ENCODE results near the gene TMEM178A.

TMEM178A gene

DNA sequence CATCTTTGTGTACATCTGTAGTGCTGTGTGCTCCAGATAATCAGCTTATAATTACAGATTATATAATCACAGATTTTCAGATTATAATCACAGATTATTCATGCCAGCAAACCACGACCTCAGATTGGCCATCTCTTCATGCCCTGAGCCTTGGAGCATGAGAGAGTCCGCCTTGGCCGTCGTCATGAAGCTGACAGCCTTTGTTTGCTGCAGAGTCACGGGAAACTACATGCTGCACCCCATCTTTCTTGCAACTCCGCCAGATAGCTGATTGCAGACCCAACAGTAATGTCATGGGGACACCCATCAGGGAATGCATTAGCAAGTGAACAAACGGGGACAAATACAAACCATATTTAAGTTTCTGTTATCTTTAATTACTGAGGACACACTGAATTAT is 7.3 kb downstream of the TMEM178A start:
- in situ Hi-C loops (cut with HindIII; ENCODE audit: low sequenced_read_pairs), result no loop called here

DNA sequence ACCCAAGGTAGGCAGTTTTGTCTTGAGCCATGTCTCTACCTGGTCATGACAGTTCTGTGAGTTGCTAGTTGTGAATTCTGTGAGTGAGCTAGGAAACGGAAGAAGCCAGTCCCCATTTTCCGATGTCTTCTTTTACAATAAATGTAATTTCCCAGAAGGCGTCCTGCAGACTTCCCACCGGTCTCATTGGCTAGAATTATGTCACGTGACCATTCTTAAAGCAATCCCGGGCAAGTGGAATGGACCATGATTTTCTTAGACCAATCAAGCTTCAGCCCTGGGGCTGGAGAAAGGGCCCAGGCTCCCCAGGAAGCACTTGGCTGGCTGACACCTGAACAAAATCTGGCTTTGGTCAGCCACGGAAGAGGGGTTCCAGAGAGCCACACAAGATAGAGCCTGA is 10.6 kb downstream of the TMEM178A start:
- in situ Hi-C loops (cut with HindIII; ENCODE audit: low sequenced_read_pairs), result no loop called here

DNA sequence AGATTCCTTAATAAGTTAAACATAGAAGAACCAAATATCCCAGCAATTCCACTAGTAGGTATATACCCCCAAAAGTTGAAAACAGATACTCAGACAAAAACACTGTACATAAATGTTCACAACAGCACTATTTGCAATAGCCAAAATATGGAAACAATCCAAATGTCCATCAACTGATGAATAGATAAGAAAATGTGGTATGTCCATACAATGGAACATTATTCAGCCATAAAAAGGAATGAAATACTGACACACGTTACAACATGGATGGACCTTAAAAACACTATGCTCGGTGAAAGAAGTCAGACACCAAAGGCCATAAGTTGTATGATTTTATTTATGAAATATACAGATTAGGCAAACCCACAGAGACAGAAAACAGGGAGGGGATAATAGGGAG is 12.5 kb downstream of the TMEM178A start:
- in situ Hi-C loops (cut with HindIII; ENCODE audit: low sequenced_read_pairs), result no loop called here

DNA sequence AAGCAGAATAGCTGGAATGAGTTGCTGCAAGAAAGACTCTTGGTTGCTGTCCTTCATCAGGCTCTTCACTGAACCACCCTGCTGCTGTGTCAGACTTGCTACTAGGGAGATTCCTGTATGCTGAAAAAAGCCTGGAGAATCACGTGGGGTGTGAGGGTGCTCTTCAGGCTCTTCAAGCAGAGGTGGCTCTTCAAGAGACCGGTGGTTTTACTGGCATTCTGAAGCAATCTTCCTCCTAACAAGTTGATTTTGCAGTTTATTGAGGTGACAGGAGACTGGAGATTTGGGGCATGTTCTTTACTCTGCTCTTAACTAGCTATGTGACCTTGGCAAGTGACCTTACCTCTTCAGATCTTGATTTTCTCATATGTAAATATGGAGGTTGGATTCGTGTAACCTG is 14.1 kb downstream of the TMEM178A start:
- in situ Hi-C loops (cut with HindIII; ENCODE audit: low sequenced_read_pairs), result no loop called here

DNA sequence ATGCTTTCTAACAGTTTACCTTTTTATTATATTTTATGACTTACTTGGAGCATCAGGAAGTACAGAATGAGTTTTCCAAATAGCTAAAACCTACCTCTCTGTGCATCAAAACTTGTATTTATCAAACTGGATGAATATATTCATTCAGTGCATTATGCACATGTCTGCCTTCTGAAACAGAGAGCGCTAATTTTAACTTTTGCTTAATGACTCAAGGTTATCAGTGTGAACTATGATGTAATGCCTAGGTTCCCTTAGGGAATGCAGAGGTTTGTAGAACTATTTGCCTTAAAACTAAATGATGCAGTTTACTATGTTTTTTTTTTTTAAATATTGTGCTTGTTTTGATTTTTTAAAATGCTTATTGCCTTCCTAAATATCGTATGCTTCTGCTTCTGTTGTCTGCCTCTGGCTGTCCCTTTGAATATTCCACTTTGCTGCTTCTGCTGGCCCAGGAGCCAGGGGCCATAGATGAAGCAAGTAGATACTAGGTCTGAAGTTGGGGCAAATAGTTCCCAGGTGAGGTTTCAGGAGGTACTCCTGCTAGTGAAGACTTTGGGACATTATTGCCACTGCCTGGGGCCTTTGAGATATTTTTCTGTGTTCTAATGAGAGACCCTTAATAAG is 16.5 kb downstream of the TMEM178A start:
- in situ Hi-C loops (cut with HindIII; ENCODE audit: low sequenced_read_pairs), result no loop called here

DNA sequence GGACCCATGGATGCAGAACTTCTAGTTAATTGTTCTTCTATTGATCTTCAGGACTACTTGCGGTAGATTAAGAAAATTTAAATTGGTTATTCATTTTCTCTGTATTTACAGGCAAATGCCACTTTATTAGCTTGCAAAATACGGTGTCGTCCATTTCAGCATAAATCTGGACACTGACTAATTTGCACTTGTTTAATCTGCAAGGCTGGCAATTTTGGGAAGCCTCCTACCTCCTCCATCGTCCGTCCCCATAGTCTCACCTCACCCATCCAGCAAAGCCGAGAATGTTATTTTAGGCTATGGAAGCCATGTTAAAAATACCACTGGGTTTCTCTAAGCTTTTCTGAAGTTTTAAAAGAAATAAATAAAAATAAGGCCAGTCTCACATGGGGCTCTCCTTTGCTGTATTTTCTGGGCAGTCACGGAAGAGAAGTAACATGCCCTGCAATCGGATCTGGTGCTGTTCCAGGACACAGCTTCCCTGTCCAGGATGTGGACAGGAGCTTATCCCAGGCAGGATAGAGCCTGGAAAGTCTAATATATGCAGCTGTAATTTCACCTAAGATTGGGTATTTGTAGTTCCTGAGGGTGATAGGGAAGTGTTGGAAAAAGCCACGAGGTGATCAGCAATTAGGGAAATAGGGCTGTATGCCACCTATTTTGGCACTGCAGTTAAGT is 17.4 kb downstream of the TMEM178A start:
- in situ Hi-C loops (cut with HindIII; ENCODE audit: low sequenced_read_pairs), result no loop called here

DNA sequence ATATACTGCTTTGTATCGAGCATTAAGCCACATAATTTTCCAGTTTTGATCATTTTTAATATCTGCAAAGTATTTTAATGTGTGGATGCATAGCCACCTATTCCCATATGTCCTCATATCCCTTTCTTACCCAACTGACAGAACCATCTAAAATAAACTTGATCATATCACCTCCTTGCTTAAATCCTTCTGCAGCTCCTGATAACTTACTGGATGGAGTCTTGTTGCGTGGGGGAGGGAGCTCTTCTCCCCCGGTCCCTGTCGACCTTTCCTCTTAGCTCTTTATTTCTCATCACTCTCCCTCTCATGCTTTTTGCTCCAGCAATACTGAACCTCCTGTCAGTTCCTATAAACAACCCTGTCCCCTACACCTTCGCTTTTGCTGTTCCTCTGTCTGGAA is 18.7 kb downstream of the TMEM178A start:
- in situ Hi-C loops (cut with HindIII; ENCODE audit: low sequenced_read_pairs), result no loop called here

DNA sequence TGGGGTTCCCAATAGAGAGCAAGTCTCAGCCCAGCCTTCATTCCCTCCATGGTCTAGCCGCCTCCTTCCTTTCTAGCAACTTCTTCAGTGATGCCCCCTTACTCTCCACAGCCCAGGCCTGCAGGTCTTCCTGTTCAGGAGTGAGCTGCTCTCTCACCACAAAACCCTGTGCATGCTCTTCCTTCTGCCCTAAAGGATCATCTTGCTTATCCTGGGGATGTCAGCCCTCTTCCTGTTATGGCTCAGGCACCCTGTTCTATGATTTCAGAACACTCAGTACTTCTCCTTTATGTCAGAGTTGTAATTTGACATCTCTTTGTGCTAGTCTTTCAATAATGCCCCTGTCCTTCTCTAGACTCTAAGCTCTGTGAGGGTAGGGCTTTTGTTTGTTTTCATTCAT is 19.4 kb downstream of the TMEM178A start:
- in situ Hi-C loops (cut with HindIII; ENCODE audit: low sequenced_read_pairs), result no loop called here

DNA sequence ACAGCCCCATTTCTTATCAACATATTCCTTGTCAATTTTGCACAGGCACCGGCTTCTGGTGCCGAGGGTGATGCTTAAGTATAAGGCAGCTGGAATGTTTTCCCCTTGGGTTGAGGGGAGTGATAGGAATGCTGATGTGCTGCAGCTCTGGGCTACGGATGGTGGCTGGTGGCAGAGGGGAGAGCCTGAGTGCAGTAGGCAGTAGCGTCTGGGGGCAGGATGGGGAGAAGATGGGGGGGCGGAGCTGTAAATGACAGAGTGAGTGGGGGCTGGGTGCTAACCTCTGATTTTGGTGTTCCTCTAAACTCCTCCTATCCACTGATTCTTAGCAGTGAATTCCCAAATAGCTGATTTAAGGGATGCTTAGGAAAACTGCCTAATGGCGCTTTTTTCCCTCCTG is 20.7 kb downstream of the TMEM178A start:
- in situ Hi-C loops (cut with HindIII; ENCODE audit: low sequenced_read_pairs), result no loop called here

DNA sequence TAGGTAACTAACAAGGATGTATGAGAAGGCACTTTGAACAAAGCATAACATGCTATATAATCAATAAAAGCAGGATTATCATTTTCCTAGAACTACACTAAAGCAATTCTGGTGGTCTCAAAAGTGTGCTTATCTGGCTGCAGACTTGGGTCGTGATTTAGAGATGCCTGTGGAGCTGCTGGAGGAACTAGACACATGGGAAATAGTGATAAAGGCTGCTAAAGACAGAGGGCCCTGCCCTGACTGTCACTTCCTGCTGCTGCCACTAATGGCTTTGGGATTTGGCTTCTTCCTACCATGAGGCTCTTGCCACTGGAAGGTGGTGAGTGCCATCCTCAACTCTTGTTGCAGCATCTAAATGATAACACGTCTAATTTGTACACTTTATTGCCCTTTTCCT is 22.5 kb downstream of the TMEM178A start:
- in situ Hi-C loops (cut with HindIII; ENCODE audit: low sequenced_read_pairs), result no loop called here

DNA sequence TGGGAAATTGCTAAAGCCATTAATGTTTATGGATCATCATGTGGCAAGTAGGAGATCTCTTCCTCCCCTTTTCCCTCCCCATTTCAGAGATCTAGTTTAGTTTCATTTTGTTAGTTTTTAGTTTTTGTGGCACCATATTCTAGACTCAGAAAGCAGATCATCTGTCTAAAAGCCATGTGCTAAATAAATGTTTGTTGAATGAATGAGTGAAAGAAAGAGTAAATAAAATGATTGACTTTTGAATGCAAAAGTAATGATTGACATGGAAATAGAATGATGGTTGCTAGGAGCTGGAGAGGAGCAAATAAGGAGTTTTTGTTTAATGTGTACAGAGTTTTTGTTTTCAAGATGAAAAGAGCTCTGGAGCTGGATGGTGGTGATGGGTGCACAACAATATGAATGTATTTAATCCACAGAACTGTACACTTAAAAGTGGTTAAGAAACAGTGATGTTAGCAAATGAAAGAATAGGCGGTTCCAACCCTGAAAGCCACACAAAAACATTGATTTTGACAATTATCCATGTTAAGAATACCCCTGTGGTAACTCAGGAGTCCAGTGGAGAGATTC is 23.6 kb downstream of the TMEM178A start:
- in situ Hi-C loops (cut with HindIII; ENCODE audit: low sequenced_read_pairs), result no loop called here

DNA sequence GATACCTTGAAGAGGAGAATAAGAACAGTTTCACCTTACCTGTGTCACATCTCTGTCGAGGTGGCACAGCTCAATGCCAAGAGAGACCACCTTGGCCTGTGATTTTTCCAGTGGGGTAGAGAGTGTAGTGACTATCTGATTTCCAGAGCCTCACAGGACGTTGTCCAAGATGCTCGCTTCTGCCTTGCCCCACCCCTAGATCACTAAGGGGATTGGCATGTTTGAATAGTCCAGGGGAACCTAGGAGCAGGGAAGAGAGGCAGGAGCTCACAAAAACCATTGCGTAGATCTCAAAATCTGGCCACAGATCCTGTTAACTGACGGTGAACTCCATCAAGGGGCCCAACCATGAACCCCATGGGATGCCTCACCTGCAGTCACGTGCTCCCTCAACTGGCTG is 24.2 kb downstream of the TMEM178A start:
- in situ Hi-C loops (cut with HindIII; ENCODE audit: low sequenced_read_pairs), result no loop called here

DNA sequence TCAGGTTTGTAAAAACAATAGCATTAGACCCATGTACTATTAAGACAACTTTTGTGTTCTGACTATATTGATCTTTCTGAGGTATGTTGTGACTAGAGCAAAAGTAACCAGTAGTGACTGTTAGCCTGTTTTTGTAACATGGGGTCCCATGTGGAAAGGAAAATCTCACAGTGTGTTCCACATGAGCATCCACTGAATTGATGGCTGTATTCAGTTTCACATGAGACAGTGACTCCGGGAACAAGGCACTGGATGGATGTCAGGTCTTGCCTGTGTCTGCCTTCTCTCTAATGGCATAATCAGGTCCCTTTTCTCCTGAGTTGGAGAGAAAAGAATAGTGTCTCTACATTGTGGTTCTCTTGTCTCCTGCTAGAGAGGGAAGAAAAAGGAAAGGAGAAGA is 27.5 kb downstream of the TMEM178A start:
- in situ Hi-C loops (cut with HindIII; ENCODE audit: low sequenced_read_pairs), result no loop called here

DNA sequence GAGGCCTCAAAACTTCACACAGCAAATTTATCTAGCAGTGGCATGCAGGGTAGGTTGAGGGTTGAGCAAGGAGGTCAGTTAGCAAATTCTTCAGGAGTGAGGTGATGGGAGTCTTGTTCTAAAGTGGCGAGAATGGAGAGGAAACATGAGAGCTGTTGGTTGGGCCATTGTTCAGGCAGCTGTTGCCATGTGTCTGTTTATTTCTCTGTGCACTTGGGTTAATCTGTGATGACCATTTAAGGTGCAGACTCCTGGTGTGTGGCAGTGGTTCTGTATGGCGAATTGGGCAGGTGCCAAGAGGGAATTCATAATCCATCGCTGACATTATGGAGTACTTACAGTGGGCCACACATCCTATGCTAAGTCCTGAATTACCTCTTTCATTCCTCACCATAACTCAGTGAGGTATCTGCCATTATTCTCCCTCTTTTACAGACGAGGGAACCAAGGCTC is 30.4 kb downstream of the TMEM178A start:
- in situ Hi-C loops (cut with HindIII; ENCODE audit: low sequenced_read_pairs), result no loop called here

DNA sequence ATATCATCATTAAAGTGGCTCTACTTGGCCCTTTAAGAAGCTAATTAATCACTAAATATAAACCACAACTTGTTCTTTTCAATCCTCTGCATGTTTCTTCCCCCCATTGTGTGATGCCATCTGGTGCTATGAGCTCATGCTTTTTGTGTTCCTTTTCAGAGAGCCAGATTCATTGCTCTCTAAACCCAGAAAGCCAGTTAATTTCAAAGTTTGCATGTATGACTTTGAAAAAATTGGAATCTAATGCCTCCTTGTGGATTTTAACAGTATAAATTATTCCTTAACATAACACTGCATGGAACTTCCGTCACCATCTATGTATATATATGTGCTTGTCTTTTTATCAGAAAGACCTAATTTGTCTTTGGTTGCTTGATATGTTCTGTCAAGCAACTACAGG is 31.1 kb downstream of the TMEM178A start:
- in situ Hi-C loops (cut with HindIII; ENCODE audit: low sequenced_read_pairs), result no loop called here

DNA sequence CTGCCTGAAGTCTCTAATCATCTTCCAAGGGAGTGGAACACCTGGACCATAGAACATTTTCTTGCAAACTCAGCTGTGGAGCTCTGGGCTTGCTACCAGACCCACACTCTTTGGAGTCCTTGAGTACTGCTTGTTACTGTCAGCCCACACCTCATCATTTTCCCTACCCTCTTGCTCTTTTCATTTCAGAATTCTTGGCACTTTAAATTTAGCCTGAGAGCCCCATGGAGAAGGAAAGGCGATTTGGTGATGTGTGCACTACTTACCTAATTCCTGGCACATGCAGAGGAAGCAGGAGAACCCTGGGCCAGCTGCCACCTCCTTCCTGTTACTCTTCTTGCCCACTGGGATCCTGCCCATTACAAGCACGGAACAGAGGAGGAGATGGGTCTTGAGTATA is 31.7 kb downstream of the TMEM178A start:
- in situ Hi-C loops (cut with HindIII; ENCODE audit: low sequenced_read_pairs), result no loop called here

DNA sequence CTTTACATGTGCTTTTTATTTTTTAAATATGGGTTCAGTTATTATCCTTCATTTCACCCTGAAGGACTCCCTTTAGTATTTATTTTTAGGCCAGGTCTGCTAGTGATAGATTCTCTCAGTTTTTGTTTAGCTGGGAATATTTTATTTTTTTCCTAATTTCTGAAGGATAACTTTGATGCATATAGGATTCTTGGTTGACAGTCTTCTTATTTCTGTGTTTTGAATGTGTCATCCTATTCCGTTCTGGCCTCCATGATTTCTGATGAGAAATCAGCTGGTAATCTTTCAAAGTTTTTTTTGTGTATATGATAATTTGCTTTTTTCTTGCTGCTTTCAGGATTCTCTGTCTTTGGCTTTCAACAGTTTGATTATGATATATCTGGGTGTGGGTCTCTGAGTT is 35.4 kb downstream of the TMEM178A start:
- in situ Hi-C loops (cut with HindIII; ENCODE audit: low sequenced_read_pairs), result no loop called here

DNA sequence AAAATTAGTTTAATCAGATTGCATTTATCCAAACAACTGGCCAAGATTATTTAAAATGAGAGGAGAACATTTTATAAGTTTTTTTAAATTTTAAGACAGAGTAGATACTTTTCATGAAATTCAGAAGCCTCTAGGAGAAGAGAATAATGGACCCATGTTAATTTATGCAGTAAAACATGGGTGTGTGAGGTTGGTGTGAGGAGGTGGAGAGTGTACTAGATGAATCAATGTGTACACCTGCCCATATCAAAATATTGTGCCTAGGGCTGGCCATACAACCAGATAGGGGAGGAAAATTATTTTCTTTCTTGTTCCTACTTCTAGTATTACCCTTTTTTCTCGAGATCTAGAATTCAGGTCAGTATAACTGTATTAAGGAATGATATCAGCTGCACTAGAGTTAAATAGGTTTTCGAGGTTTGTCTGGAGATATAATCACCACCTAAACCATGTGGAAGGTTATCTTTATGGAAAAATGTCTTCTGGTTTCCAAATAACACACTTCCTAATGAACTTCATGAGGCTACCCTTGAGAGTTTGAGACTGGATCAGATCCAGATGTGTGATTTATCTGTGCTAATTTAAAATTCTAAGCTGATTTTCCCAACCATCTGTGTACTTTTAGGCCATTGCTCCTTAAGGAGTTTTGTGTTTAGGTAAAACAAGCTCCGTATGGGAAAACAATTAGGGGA is 37.6 kb downstream of the TMEM178A start:
- in situ Hi-C loops (cut with HindIII; ENCODE audit: low sequenced_read_pairs), result no loop called here

DNA sequence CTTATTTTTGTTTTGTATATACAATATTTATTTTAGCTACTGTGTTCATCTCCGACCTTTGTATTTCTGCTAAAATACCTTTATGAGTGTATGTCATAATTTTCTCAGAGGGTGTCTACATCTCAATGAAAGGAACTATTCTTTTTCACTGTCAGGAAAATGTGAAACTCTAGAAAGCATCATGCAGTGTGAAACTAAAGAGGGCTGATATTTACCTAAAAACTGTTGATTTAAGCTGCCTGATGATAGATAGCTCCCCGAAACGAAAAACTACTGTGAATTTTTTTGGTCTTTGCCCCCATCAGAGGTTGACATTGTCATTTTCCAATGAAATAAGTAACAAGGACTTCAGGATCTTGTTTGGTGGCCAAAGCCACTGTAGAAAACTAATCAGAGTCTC is 38.8 kb downstream of the TMEM178A start:
- in situ Hi-C loops (cut with HindIII; ENCODE audit: low sequenced_read_pairs), result no loop called here

DNA sequence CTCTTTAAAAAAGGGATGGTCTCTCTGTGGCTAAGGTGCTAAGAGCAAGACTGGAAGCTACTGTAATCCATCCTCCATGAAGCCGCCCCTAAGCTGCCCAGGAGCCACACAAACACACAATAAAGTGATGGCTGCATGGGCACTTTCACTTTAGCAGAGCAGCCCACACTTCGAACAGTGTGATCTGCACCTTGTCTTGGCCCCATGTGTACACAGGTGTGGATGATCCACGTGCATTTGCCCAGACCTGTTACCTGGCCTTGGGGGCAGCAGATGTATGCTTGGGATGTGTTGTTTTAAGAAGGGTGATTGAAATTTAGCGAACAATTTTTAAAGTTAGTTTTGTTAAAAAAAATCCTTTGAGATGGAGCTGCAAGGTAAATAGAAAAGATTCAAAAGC is 39.9 kb downstream of the TMEM178A start:
- in situ Hi-C loops (cut with HindIII; ENCODE audit: low sequenced_read_pairs), result no loop called here

DNA sequence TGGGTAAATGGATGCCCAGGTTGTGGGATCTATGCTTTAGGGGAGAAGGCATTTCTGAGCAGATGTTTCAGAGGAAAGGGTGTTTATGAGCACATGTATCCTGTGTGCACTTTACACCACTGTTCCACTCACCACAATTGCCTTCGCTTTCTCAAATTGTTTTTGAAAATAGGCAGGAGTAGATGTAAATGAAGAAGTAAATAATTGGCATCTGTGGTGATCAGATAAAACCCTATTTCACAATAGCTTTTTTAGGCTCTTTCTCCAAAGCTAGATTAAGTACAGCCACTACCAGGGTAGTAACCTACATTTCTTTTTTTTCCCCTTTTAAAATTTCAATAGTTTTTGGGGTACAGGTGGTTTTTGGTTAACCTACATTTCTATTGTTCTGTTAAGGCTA is 40.6 kb downstream of the TMEM178A start:
- in situ Hi-C loops (cut with HindIII; ENCODE audit: low sequenced_read_pairs), result no loop called here

DNA sequence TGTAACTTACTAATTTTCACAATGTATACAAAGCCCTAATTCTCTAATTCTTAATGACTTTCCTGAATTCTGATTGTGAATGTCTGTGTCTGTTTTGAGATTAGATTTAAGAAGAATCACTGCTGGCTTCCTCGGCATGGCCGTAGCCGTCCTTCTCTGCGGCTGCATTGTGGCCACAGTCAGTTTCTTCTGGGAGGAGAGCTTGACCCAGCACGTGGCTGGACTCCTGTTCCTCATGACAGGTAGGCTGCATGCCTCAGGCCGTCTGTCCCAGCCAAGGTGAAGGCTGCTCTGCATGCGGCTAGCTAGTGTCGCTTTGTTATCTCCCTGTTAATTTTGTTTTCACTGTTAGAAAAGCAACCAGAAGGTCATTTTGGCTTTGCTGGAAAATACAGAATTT is 41.2 kb downstream of the TMEM178A start:
- in situ Hi-C loops (cut with HindIII; ENCODE audit: low sequenced_read_pairs), result no loop called here

Measured in endothelial cell of hepatic sinusoid (primary cell).